Activated CD4-positive, alpha-beta T cell treated with anti-CD3 and anti-CD28 coated beads, Interleukin-2, amount 10 ng/mL, durations not matched to agents 24 days and 14 days (primary cell): ENCODE measurements around the gene IL18. TPM values are rescaled to one million over a fixed set of nuclear protein-coding genes. Genes with fewer than 3 reads are reported as not detected.
"Not testable (repeated sequence)": the region's sequence is repeated elsewhere in the genome, so short reads cannot be mapped to it uniquely, and the experiment has no call there.

Source experiments
- DNase-seq: peaks from one replicate; pipeline ENCODE4 v3.0.0; 2022
- H3K27ac Mint-ChIP-seq: one replicate; pipeline ENCODE4 v1.8.0; 2022; ENCODE audit warnings: mild to moderate bottlenecking, mixed read lengths
- H3K27me3 Mint-ChIP-seq: one replicate; pipeline ENCODE4 v1.8.0; 2022; ENCODE audit warnings: mixed read lengths
- H3K36me3 Mint-ChIP-seq: one replicate; pipeline ENCODE4 v1.8.0; 2022; ENCODE audit warnings: low read depth, mild to moderate bottlenecking, mixed read lengths
- H3K4me1 Mint-ChIP-seq: one replicate; pipeline ENCODE4 v1.8.0; 2021; ENCODE audit warnings: mixed read lengths
- H3K4me3 Mint-ChIP-seq: one replicate; pipeline ENCODE4 v1.8.0; 2022; ENCODE audit warnings: mild to moderate bottlenecking, moderate library complexity, mixed read lengths
- H3K9me3 Mint-ChIP-seq: one replicate; pipeline ENCODE4 v1.8.0; 2021; ENCODE audit warnings: mixed read lengths
- intact Hi-C: fragments of 100-400 bp; cut with micrococcal nuclease; formaldehyde crosslinking; loops from one replicate; pipeline ENCODE4 v1.15.1; 2023
- total RNA-seq: library from RNA; stranded (reverse); gene quantifications from 2 replicates; pipeline ENCODE4 v1.2.3, GENCODE V29; 2022

IL18 gene
- total RNA-seq, 1 donor from 2014 or later: 0.12 TPM

- H3K27me3 Mint-ChIP-seq: peaks cover 32% of the 10 kb centered on the region
- H3K9me3 Mint-ChIP-seq, H3K4me3 Mint-ChIP-seq, H3K27ac Mint-ChIP-seq, DNase-seq, H3K36me3 Mint-ChIP-seq, H3K4me1 Mint-ChIP-seq, intact Hi-C loops: not testable (repeated sequence)
Observed at GRCh38 chr11:112162200-112162599, 1.7 kb downstream of the IL18 start.

GRCh38 chr11:112161012-112161411 lies 2.9 kb downstream of the IL18 start:
- DNase-seq: no peak
- H3K36me3 Mint-ChIP-seq: no peaks in the 10 kb centered on the region
- no peak overlapping the region for H3K27ac Mint-ChIP-seq
- no peak overlapping the region for H3K4me3 Mint-ChIP-seq
- intact Hi-C loops: no loop called here
- peaks cover 10% of the 10 kb centered on the region for H3K4me1 Mint-ChIP-seq
- H3K9me3 Mint-ChIP-seq: no peaks in the 10 kb centered on the region
- H3K27me3 Mint-ChIP-seq: peaks cover 32% of the 10 kb centered on the region

GRCh38 chr11:112160091-112160848 lies 3.6 kb downstream of the IL18 start:
- H3K9me3 Mint-ChIP-seq: no peaks in the 10 kb centered on the region

GRCh38 chr11:112159098-112160065 lies 4.5 kb downstream of the IL18 start:
- Mint-ChIP-seq H3K9me3 (no peaks in the 10 kb centered on the region), H3K4me3 (no peak overlapping the region), H3K36me3 (no peaks in the 10 kb centered on the region), H3K27ac (no peak overlapping the region), H3K27me3 (peaks cover 28% of the 10 kb centered on the region), H3K4me1 (peaks cover 10% of the 10 kb centered on the region)
- intact Hi-C loops: no loop called here
- no peak for DNase-seq

More at GRCh38 chr11:112160091-112160848, 3.6 kb downstream of the IL18 start:
- Mint-ChIP-seq H3K27me3 (peaks cover 32% of the 10 kb centered on the region), H3K36me3 (no peaks in the 10 kb centered on the region), H3K4me1 (peaks cover 10% of the 10 kb centered on the region), H3K27ac (no peak overlapping the region), H3K4me3 (no peak overlapping the region)
- intact Hi-C loops: no loop called here
- no peak for DNase-seq

- peaks cover 4% of the 10 kb centered on the region for H3K4me1 Mint-ChIP-seq
- peak overlapping the region; percentile 34 for H3K27ac Mint-ChIP-seq
- peaks cover 16% of the 10 kb centered on the region for H3K27me3 Mint-ChIP-seq
- H3K36me3 Mint-ChIP-seq: no peaks in the 10 kb centered on the region
- no peak overlapping the region for H3K4me3 Mint-ChIP-seq
- H3K9me3 Mint-ChIP-seq: no peaks in the 10 kb centered on the region
- intact Hi-C loops: no loop called here
- DNase-seq: no peak
Observed at GRCh38 chr11:112156956-112157766, 6.7 kb downstream of the IL18 start.

GRCh38 chr11:112156153-112156955 lies 7.5 kb downstream of the IL18 start:
- peaks cover 13% of the 10 kb centered on the region for H3K27me3 Mint-ChIP-seq
- H3K4me3 Mint-ChIP-seq: no peak overlapping the region
- no peak for DNase-seq
- H3K9me3 Mint-ChIP-seq: no peaks in the 10 kb centered on the region
- peaks cover 4% of the 10 kb centered on the region for H3K4me1 Mint-ChIP-seq
- intact Hi-C loops: no loop called here
- H3K36me3 Mint-ChIP-seq: no peaks in the 10 kb centered on the region
- no peak overlapping the region for H3K27ac Mint-ChIP-seq

GRCh38 chr11:112150517-112150916 lies 13.4 kb downstream of the IL18 start:
- H3K9me3 Mint-ChIP-seq: no peaks in the 10 kb centered on the region
- H3K4me1 Mint-ChIP-seq: no peaks in the 10 kb centered on the region
- no peak overlapping the region for H3K27ac Mint-ChIP-seq
- peaks cover 5% of the 10 kb centered on the region for H3K27me3 Mint-ChIP-seq
- DNase-seq: peak; percentile 13
- intact Hi-C loops: no loop called here
- H3K36me3 Mint-ChIP-seq: no peaks in the 10 kb centered on the region
- no peak overlapping the region for H3K4me3 Mint-ChIP-seq

- intact Hi-C loops: no loop called here
- H3K4me3 Mint-ChIP-seq: no peak overlapping the region
- no peak overlapping the region for H3K27ac Mint-ChIP-seq
- no peaks in the 10 kb centered on the region for H3K9me3 Mint-ChIP-seq
- H3K27me3 Mint-ChIP-seq: no peaks in the 10 kb centered on the region
- no peak for DNase-seq
- no peaks in the 10 kb centered on the region for H3K36me3 Mint-ChIP-seq
- H3K4me1 Mint-ChIP-seq: no peaks in the 10 kb centered on the region
Observed at GRCh38 chr11:112143597-112143996, 20.3 kb downstream of the IL18 start.

GRCh38 chr11:112134473-112134872 lies 29.4 kb downstream of the IL18 start:
- no peak overlapping the region for H3K27ac Mint-ChIP-seq
- H3K27me3 Mint-ChIP-seq: no peaks in the 10 kb centered on the region
- DNase-seq: no peak
- peaks cover 3% of the 10 kb centered on the region for H3K4me1 Mint-ChIP-seq
- no peak overlapping the region for H3K4me3 Mint-ChIP-seq
- no peaks in the 10 kb centered on the region for H3K36me3 Mint-ChIP-seq
- intact Hi-C loops: no loop called here
- no peaks in the 10 kb centered on the region for H3K9me3 Mint-ChIP-seq

GRCh38 chr11:112132737-112133136 lies 31.2 kb downstream of the IL18 start:
- DNase-seq: no peak
- Mint-ChIP-seq H3K27me3 (no peaks in the 10 kb centered on the region), H3K27ac (no peak overlapping the region), H3K36me3 (no peaks in the 10 kb centered on the region), H3K9me3 (no peaks in the 10 kb centered on the region), H3K4me1 (peaks cover 3% of the 10 kb centered on the region), H3K4me3 (no peak overlapping the region)
- intact Hi-C loops: no loop called here

GRCh38 chr11:112129656-112130055 lies 34.2 kb downstream of the IL18 start:
- peaks cover 3% of the 10 kb centered on the region for H3K4me1 Mint-ChIP-seq
- no peak for DNase-seq
- no peaks in the 10 kb centered on the region for H3K36me3 Mint-ChIP-seq
- no peaks in the 10 kb centered on the region for H3K27me3 Mint-ChIP-seq
- no peak overlapping the region for H3K27ac Mint-ChIP-seq
- no peaks in the 10 kb centered on the region for H3K9me3 Mint-ChIP-seq
- intact Hi-C loops: no loop called here
- no peak overlapping the region for H3K4me3 Mint-ChIP-seq

- no peak overlapping the region for H3K4me3 Mint-ChIP-seq
- H3K4me1 Mint-ChIP-seq: peaks cover 3% of the 10 kb centered on the region
- no peak overlapping the region for H3K27ac Mint-ChIP-seq
- H3K9me3 Mint-ChIP-seq: no peaks in the 10 kb centered on the region
- intact Hi-C loops: no loop called here
- no peaks in the 10 kb centered on the region for H3K36me3 Mint-ChIP-seq
- DNase-seq: no peak
- H3K27me3 Mint-ChIP-seq: no peaks in the 10 kb centered on the region
Observed at GRCh38 chr11:112128483-112129121, 35.3 kb downstream of the IL18 start.

GRCh38 chr11:112127056-112127455 lies 36.8 kb downstream of the IL18 start:
- H3K4me3 Mint-ChIP-seq: no peak overlapping the region
- H3K4me1 Mint-ChIP-seq: peaks cover 1% of the 10 kb centered on the region
- no peaks in the 10 kb centered on the region for H3K27me3 Mint-ChIP-seq
- intact Hi-C loops: no loop called here
- no peaks in the 10 kb centered on the region for H3K9me3 Mint-ChIP-seq
- no peak for DNase-seq
- H3K27ac Mint-ChIP-seq: no peak overlapping the region
- H3K36me3 Mint-ChIP-seq: no peaks in the 10 kb centered on the region
